HG03378 (cell line): ENCODE results near the gene PKNOX1.
"Not testable (repeated sequence)": the region's sequence is repeated elsewhere in the genome, so short reads cannot be mapped to it uniquely, and the experiment has no call there.

Source experiments
- ATAC-seq: cut with Tn5 transposase; IDR thresholded peaks from one replicate; pipeline ENCODE4 v1.9.1; 2021; ENCODE audit warnings: mild to moderate bottlenecking, moderate library complexity; ENCODE audit not compliant: unreplicated experiment

PKNOX1 gene

GRCh38 chr21:42973991-42974831, at the start of gene PKNOX1:
Gene PKNOX1, plus strand, starts transcription at chr21:42974562. Its CDS starts 29,820 bp downstream, at chr21:43004382.
- ATAC-seq = peak; percentile 78

GRCh38 chr21:42925114-42925926, 49.0 kb upstream of the PKNOX1 start, which contains the start of gene ERVH48-1:
Gene ERVH48-1, minus strand, starts transcription at chr21:42925630. Its CDS starts 6,624 bp downstream, at chr21:42919006.
- no peak for ATAC-seq

GRCh38 chr21:42927474-42928200, 46.7 kb upstream of the PKNOX1 start:
- not testable (repeated sequence) for ATAC-seq

- ATAC-seq = no peak
These were observed 44.4 kb upstream of the PKNOX1 start for GRCh38 chr21:42929969-42930368.

GRCh38 chr21:42931560-42932235, 42.7 kb upstream of the PKNOX1 start:
- ATAC-seq = no peak

- not testable (repeated sequence) for ATAC-seq
These were observed 41.8 kb upstream of the PKNOX1 start for GRCh38 chr21:42932378-42933136.

- not testable (repeated sequence) for ATAC-seq
These were observed 41.0 kb upstream of the PKNOX1 start for GRCh38 chr21:42933137-42933970.

GRCh38 chr21:42933973-42934372, 40.4 kb upstream of the PKNOX1 start:
- ATAC-seq = not testable (repeated sequence)

GRCh38 chr21:42936360-42936759, 38.0 kb upstream of the PKNOX1 start:
- ATAC-seq = not testable (repeated sequence)

GRCh38 chr21:42937034-42937940, 37.1 kb upstream of the PKNOX1 start:
- ATAC-seq = not testable (repeated sequence)

GRCh38 chr21:42937960-42938605, 36.3 kb upstream of the PKNOX1 start:
- ATAC-seq = no peak

- not testable (repeated sequence) for ATAC-seq
These were observed 35.8 kb upstream of the PKNOX1 start for GRCh38 chr21:42938606-42938995.

- ATAC-seq = no peak
These were observed 34.6 kb upstream of the PKNOX1 start for GRCh38 chr21:42939582-42940413.

- no peak for ATAC-seq
These were observed 32.7 kb upstream of the PKNOX1 start for GRCh38 chr21:42941696-42942085.

- no peak for ATAC-seq
These were observed 32.1 kb upstream of the PKNOX1 start for GRCh38 chr21:42942244-42942643.

GRCh38 chr21:42949094-42949755, 25.1 kb upstream of the PKNOX1 start:
- not testable (repeated sequence) for ATAC-seq
